K562 (cell line): ENCODE results near the gene GAK.

ENCODE experiments used
- EP300 ChIP-seq: IDR thresholded peaks from 2 replicates; pipeline ENCODE4 v1.6.1; 2012; ENCODE audit warnings: low read length, improper control_type of control experiment
- FOXM1 ChIP-seq, 2 experiments: fragments of 450-650 bp in 1 of 2; sonication (generic) in 1 of 2; formaldehyde crosslinking in 1 of 2; IDR thresholded peaks; 2 replicates each; pipeline versions ENCODE4 v1.6.1 to v1.9.0; 2017 to 2022; ENCODE audit warnings: low read depth in 2 of 2, mild to moderate bottlenecking in 2 of 2, missing genetic modification reagents in 1 of 2, moderate library complexity in 1 of 2
- SNIP1 ChIP-seq: fragments of 450-650 bp; IDR thresholded peaks from 2 replicates; pipeline ENCODE4 v1.7.1; 2017; ENCODE audit warnings: low read depth, mild to moderate bottlenecking
- SP1 ChIP-seq: sonication (generic); formaldehyde crosslinking; IDR thresholded peaks from 2 replicates; pipeline ENCODE4 v1.8.1; 2022; ENCODE audit warnings: mild to moderate bottlenecking, missing genetic modification reagents
- ZBTB7A ChIP-seq: IDR thresholded peaks from 2 replicates; pipeline ENCODE4 v1.6.1; 2011; ENCODE audit warnings: low read depth, mild to moderate bottlenecking, low read length, moderate library complexity, borderline replicate concordance; ENCODE audit not compliant: control insufficient read depth
- ZNF766 ChIP-seq: fragments of 200-800 bp; sonication (Bioruptor generic); conservative IDR thresholded peaks from 2 replicates; pipeline ENCODE4 v1.6.1; 2016; ENCODE audit warnings: missing genetic modification characterization, missing compliant biosample characterization
- TF ChIP-seq, protein P1 (sequence below): fragments of 250-450 bp; sonication (Bioruptor Pico); IDR thresholded peaks from 2 replicates; pipeline ENCODE4 v1.8.0; 2022; ENCODE audit warnings: inconsistent platforms
- TF ChIP-seq, protein P2 (sequence below), 3 experiments: IDR thresholded peaks in 2 of 3; conservative IDR thresholded peaks in 1 of 3; 2 replicates each; pipeline ENCODE4 v1.5.1; 2011 to 2012; ENCODE audit warnings: low read length in 3 of 3, mild to moderate bottlenecking in 3 of 3, control low read depth in 2 of 3, improper control_type of control experiment in 1 of 3, inconsistent platforms in 1 of 3, low read depth in 1 of 3, mixed read lengths in 1 of 3, moderate library complexity in 1 of 3; ENCODE audit not compliant: insufficient read depth in 2 of 3
- TF ChIP-seq, protein P3 (sequence below): conservative IDR thresholded peaks from 2 replicates; pipeline ENCODE4 v1.6.1; 2011; ENCODE audit warnings: low read depth, mild to moderate bottlenecking, low read length; ENCODE audit not compliant: control insufficient read depth

DNA sequence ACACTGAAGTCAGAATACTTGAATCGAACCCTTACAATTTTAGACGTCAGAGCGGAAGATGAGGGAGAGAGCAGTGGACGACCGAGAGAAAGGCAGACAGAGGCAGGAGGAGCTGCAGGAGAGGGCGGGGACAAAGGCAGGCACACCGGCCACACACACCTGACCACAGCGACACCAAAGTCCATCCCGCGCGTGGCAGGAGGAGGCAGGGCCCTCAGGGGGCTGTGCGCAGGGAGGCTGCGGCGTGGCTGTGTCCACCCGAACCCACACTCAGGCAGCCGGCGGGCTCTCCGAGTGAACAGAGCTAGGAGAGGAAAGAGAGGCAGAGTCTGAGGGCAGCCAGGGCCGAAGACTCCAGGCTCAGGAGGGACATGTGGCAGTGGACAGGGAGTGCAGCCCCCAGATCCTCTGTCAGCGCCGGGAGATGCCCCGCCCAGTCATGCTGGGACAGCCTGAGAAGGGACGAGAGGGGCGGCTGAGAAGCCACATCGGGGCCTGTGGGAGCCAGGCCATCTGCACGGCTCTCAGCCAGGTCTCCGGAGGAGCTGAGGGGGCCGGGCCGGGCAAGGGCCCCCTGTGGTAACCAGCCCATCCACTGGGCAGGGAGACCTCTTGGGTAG is 20.1 kb downstream of the GAK start:
- TF ChIP-seq, protein P1, sequence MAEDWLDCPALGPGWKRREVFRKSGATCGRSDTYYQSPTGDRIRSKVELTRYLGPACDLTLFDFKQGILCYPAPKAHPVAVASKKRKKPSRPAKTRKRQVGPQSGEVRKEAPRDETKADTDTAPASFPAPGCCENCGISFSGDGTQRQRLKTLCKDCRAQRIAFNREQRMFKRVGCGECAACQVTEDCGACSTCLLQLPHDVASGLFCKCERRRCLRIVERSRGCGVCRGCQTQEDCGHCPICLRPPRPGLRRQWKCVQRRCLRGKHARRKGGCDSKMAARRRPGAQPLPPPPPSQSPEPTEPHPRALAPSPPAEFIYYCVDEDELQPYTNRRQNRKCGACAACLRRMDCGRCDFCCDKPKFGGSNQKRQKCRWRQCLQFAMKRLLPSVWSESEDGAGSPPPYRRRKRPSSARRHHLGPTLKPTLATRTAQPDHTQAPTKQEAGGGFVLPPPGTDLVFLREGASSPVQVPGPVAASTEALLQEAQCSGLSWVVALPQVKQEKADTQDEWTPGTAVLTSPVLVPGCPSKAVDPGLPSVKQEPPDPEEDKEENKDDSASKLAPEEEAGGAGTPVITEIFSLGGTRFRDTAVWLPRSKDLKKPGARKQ (CRISPR knock-in tag), result no peak
- TF ChIP-seq SNIP1 (no peak), ZBTB7A (no peak), SP1 (CRISPR knock-in tag) (no peak), FOXM1 (IDR thresholded peaks at IDR 0.05; ENCODE audit: low read depth) (no peak), FOXM1 (CRISPR knock-in tag; IDR thresholded peaks at IDR 0.05; ENCODE audit: low read depth) (no peak), EP300 (no peak), ZNF766 (CRISPR knock-in tag) (no peak)
- TF ChIP-seq, protein P2, sequence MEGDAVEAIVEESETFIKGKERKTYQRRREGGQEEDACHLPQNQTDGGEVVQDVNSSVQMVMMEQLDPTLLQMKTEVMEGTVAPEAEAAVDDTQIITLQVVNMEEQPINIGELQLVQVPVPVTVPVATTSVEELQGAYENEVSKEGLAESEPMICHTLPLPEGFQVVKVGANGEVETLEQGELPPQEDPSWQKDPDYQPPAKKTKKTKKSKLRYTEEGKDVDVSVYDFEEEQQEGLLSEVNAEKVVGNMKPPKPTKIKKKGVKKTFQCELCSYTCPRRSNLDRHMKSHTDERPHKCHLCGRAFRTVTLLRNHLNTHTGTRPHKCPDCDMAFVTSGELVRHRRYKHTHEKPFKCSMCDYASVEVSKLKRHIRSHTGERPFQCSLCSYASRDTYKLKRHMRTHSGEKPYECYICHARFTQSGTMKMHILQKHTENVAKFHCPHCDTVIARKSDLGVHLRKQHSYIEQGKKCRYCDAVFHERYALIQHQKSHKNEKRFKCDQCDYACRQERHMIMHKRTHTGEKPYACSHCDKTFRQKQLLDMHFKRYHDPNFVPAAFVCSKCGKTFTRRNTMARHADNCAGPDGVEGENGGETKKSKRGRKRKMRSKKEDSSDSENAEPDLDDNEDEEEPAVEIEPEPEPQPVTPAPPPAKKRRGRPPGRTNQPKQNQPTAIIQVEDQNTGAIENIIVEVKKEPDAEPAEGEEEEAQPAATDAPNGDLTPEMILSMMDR (IDR thresholded peaks at IDR 0.05 in 2 of 3, conservative IDR thresholded peaks at IDR 0.05 in 1 of 3; ENCODE audit: insufficient read depth in 2 of 3, low read depth in 1 of 3, low read length in 3 of 3), result no peak
- TF ChIP-seq, protein P3, sequence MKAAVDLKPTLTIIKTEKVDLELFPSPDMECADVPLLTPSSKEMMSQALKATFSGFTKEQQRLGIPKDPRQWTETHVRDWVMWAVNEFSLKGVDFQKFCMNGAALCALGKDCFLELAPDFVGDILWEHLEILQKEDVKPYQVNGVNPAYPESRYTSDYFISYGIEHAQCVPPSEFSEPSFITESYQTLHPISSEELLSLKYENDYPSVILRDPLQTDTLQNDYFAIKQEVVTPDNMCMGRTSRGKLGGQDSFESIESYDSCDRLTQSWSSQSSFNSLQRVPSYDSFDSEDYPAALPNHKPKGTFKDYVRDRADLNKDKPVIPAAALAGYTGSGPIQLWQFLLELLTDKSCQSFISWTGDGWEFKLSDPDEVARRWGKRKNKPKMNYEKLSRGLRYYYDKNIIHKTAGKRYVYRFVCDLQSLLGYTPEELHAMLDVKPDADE, result no peak
